Nephron (organoid): ENCODE data around the gene PTGES2.

Source experiments
- H3K27ac Mint-ChIP-seq, 3 experiments: 2 replicates each; pipeline ENCODE4 v1.8.0; 2020; ENCODE audit warnings: mixed read lengths in 3 of 3, mild to moderate bottlenecking in 2 of 3, moderate library complexity in 1 of 3
- H3K27me3 Mint-ChIP-seq: 2 replicates; pipeline ENCODE4 v1.8.0; 2021; ENCODE audit warnings: low read depth, mild to moderate bottlenecking, moderate library complexity, mixed read lengths
- H3K36me3 Mint-ChIP-seq: 2 replicates; pipeline ENCODE4 v1.8.0; 2020; ENCODE audit warnings: low read depth, mixed read lengths
- H3K4me1 Mint-ChIP-seq: 2 replicates; pipeline ENCODE4 v1.8.0; 2020; ENCODE audit warnings: mixed read lengths
- H3K4me3 Mint-ChIP-seq, 3 experiments: 2 replicates each; pipeline ENCODE4 v1.8.0; 2020; ENCODE audit warnings: mild to moderate bottlenecking in 3 of 3, mixed read lengths in 3 of 3, moderate library complexity in 2 of 3
- H3K9me3 Mint-ChIP-seq: 2 replicates; pipeline ENCODE4 v1.8.0; 2020; ENCODE audit warnings: mixed read lengths
- TF ChIP-seq, protein P1 (sequence below), 3 experiments: fragments of 200-600 bp; sonication (generic); IDR thresholded peaks; one replicate each; pipeline ENCODE4 v1.5.0; 2021; ENCODE audit warnings: antibody characterized with exemption in 3 of 3; ENCODE audit not compliant: unreplicated experiment in 3 of 3

The PTGES2 gene

GRCh38 chr9:128151309-128152132 is 24.0 kb upstream of the PTGES2 start:
- Mint-ChIP-seq H3K27ac (peak overlapping the region in 1 of 3 experiments; percentile 50), H3K36me3 (no peaks in the 10 kb centered on the region), H3K4me3 (no peak overlapping the region), H3K9me3 (no peaks in the 10 kb centered on the region), H3K27me3 (no peaks in the 10 kb centered on the region), H3K4me1 (peaks cover 16% of the 10 kb centered on the region)
- TF ChIP-seq, protein P1, sequence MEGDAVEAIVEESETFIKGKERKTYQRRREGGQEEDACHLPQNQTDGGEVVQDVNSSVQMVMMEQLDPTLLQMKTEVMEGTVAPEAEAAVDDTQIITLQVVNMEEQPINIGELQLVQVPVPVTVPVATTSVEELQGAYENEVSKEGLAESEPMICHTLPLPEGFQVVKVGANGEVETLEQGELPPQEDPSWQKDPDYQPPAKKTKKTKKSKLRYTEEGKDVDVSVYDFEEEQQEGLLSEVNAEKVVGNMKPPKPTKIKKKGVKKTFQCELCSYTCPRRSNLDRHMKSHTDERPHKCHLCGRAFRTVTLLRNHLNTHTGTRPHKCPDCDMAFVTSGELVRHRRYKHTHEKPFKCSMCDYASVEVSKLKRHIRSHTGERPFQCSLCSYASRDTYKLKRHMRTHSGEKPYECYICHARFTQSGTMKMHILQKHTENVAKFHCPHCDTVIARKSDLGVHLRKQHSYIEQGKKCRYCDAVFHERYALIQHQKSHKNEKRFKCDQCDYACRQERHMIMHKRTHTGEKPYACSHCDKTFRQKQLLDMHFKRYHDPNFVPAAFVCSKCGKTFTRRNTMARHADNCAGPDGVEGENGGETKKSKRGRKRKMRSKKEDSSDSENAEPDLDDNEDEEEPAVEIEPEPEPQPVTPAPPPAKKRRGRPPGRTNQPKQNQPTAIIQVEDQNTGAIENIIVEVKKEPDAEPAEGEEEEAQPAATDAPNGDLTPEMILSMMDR (IDR thresholded peaks at IDR 0.05; ENCODE audit: unreplicated experiment in 3 of 3): no peak

DNA sequence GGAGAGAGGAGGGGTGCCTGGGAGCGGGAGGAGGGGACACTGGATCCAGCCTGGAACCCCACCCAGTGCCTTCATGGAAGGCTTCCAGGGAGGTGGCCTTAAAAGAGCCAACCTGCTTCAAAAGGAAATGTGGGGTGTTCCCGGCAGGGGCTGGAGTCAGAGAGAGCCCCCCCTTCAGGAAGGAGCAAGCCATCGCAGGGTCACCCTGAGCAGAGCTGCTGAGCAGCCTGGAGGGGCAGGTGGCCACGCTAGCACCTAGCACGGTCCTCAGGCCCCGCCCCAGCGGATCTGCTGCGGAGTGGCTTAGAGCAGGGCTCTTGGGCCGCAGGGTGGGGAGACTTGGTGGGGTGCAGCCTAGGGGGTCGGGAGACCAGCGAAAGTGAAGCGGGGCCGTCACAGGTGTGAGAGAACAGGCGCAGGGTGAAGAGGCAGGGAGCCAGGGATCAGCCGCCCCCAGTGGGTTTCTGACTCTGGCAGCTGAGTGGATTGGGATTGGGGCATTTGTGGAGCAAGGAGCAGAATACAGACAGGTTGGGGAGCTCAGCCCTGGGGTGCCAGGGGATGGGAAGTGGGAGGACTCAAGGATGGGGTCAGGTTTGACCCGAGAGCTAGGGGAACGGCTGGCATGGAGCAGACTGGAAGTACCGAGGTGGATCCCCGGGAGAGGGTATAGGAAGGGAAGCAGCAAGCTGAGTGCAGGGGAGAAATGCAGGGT is 23.2 kb upstream of the PTGES2 start:
- H3K9me3 Mint-ChIP-seq: no peaks in the 10 kb centered on the region
- TF ChIP-seq, protein P1 (IDR thresholded peaks at IDR 0.05; ENCODE audit: unreplicated experiment in 3 of 3): no peak
- H3K4me1 Mint-ChIP-seq: peaks cover 18% of the 10 kb centered on the region

DNA sequence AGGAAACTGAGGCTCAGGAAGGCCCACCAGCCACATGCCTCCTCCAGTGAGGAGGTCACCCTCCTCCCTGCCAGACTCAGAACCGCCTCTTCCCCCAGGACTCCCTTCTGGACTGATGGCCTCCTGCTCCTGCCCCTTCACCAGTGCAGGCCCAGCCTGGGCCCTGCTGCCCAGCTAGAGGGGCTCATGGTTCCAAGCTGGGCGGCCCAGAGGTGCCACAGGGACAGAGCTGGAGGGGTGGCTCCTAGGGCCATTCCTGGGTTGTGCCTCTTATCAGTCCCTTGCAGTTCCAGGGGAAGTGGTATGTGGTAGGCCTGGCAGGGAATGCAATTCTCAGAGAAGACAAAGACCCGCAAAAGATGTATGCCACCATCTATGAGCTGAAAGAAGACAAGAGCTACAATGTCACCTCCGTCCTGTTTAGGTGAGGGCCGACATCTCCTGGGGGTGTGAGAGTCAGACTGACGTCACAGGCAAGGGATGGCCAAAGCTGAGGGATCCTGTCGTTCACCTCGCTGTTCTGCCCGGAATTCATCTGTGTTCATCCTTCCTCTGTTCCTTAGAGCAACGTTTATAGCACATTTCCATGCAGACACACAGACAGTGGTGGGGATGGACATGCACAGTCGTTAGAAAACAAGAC is 22.5 kb upstream of the PTGES2 start:
- no peaks in the 10 kb centered on the region for H3K9me3 Mint-ChIP-seq
- H3K27me3 Mint-ChIP-seq: no peaks in the 10 kb centered on the region
- H3K27ac Mint-ChIP-seq: peak overlapping the region in 2 of 3 experiments; percentile 50 to 66
- H3K36me3 Mint-ChIP-seq: no peaks in the 10 kb centered on the region
- H3K4me3 Mint-ChIP-seq: no peak overlapping the region
- peaks cover 18% of the 10 kb centered on the region for H3K4me1 Mint-ChIP-seq
- TF ChIP-seq, protein P1 (IDR thresholded peaks at IDR 0.05; ENCODE audit: unreplicated experiment in 3 of 3): no peak

More for the DNA sequence above, 23.2 kb upstream of the PTGES2 start:
- peak overlapping the region in 2 of 3 experiments; percentile 50 to 66 for H3K27ac Mint-ChIP-seq
- H3K36me3 Mint-ChIP-seq: no peaks in the 10 kb centered on the region
- no peaks in the 10 kb centered on the region for H3K27me3 Mint-ChIP-seq
- H3K4me3 Mint-ChIP-seq: no peak overlapping the region

DNA sequence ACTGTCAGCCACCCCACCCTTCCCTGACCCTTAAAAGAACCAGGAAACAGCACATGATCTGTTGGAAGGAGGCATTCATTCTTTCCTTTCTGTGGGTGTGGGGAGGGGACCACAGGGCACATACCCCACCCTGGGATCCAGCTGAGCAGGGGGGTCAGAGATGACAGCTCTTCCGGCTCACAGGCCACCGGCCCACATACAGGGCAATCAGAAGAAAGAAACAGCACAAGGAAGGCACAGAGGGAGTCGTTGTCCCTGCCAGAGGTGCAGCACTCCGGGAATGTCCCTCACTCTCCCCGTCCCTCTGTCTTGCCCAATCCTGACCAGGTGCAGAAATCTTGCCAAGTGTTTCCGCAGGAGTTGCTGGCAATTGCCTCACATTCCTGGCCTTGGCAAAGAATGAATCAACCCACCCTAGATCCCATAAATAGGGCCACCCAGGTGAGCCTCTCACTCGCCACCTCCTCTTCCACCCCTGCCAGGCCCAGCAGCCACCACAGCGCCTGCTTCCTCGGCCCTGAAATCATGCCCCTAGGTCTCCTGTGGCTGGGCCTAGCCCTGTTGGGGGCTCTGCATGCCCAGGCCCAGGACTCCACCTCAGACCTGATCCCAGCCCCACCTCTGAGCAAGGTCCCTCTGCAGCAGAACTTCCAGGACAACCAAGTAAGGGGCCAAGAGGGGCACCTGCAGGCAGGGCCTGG is 21.6 kb upstream of the PTGES2 start, which contains the start of gene LCN2:
Gene LCN2, plus strand, starts transcription at position 453 of the 701 bp plus-strand sequence. Its CDS starts 73 bp downstream, at position 526.
- Mint-ChIP-seq H3K4me1 (peaks cover 18% of the 10 kb centered on the region), H3K27me3 (no peaks in the 10 kb centered on the region), H3K36me3 (no peaks in the 10 kb centered on the region), H3K27ac (peak within 1 kb of the TSS in 2 of 3 experiments; percentile 84 to 85), H3K9me3 (no peaks in the 10 kb centered on the region), H3K4me3 (no peak within 1 kb of the TSS)
- TF ChIP-seq, protein P1 (IDR thresholded peaks at IDR 0.05; ENCODE audit: unreplicated experiment in 3 of 3): no peak

- Mint-ChIP-seq H3K27ac (peak overlapping the region in 2 of 3 experiments; percentile 84 to 85), H3K4me1 (peaks cover 21% of the 10 kb centered on the region), H3K36me3 (no peaks in the 10 kb centered on the region), H3K4me3 (no peak overlapping the region), H3K27me3 (no peaks in the 10 kb centered on the region), H3K9me3 (no peaks in the 10 kb centered on the region)
- TF ChIP-seq, protein P1 (IDR thresholded peaks at IDR 0.05; ENCODE audit: unreplicated experiment in 3 of 3): no peak
Observed at GRCh38 chr9:128148509-128149000, 21.0 kb upstream of the PTGES2 start.
